HG03457 (cell line): ENCODE measurements around the gene CLPTM1.

Experiments used
- ATAC-seq: cut with Tn5 transposase; IDR thresholded peaks from one replicate; pipeline ENCODE4 v1.9.1; 2021; ENCODE audit warnings: moderate number of reproducible peaks; ENCODE audit not compliant: unreplicated experiment

Gene CLPTM1

DNA sequence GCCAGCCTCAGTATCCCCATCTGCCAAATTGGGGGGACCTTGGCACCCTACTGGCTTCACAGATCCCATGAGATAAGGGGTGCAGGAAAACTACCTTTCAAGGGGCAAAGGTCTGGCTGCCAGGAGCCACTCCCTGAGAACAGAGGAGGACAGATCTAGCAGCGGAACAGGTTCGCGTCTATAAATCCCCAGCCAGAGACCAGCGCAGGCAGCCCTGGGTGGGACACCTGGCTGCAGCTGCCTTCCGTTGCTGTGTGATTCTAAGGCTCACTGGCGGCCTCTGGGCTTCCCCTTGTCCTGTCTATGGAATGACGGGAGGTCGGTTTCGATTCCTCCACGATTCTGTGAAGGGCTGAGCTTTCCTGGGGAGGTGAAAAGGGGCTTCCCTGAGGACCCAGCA lies 53.4 kb downstream of the CLPTM1 start:
- ATAC-seq, result no peak

DNA sequence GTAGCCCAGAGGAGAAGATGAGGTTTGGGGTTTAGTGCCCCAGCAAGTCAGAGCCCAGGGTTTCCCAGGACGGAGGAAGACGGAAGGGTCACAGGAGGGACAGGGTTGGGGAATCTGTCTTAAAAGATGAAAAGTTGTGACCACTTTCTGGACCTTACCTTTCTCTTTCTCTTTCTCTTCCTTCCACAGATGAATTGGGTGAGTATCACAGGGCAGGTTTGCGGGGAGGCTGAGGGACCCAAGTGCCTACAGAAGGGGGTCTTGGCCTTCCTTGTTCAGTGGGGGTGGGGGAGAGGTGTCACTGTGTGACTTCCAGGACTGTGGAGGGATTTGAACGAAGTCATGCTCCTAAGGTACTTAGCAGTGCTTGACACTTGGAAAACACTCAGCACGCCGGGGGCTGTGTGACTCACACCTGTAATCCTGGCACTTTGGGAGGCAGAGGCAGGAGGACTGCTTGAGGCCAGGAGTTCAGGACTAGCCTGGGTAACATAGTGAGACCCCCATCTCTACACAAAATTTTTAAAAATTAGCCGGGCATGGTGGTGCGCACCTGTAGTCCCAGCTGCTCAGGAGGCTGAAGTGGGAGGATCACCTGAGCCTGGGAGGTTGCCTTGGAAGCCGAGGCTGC lies 54.6 kb downstream of the CLPTM1 start:
- no peak for ATAC-seq

DNA sequence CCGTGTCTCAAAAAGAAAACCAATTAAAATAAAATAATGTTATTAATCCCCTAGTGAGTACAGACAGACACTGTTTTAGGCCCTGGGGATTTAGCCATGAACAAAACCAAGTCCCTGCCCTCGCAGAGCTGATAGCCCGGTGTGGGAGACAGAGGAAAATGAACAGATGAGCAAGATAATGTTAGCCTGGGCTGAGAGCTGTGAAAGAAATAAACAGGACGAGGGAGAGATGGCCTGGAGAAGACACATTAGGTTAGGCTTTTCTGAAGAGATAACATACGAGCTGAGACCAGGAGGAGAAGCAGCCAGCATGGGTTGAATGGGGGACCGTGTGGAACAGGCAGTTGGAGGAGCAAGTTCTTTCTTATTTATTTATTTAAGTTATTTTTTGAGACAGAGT lies 55.1 kb downstream of the CLPTM1 start:
- ATAC-seq, result no peak

DNA sequence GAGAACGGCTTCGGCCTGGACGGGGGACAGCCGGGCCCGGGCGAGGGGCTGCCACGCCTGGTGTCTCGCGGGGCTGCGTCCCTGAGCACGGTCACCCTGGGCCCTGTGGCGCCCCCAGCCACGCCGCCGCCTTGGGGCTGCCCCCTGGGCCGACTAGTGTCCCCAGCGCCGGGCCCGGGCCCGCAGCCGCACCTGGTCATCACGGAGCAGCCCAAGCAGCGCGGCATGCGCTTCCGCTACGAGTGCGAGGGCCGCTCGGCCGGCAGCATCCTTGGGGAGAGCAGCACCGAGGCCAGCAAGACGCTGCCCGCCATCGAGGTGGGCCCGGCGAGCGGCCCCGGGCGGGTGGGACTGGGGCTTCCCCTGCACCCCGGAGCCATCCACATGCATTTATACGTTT lies 56.8 kb downstream of the CLPTM1 start:
- no peak for ATAC-seq

DNA sequence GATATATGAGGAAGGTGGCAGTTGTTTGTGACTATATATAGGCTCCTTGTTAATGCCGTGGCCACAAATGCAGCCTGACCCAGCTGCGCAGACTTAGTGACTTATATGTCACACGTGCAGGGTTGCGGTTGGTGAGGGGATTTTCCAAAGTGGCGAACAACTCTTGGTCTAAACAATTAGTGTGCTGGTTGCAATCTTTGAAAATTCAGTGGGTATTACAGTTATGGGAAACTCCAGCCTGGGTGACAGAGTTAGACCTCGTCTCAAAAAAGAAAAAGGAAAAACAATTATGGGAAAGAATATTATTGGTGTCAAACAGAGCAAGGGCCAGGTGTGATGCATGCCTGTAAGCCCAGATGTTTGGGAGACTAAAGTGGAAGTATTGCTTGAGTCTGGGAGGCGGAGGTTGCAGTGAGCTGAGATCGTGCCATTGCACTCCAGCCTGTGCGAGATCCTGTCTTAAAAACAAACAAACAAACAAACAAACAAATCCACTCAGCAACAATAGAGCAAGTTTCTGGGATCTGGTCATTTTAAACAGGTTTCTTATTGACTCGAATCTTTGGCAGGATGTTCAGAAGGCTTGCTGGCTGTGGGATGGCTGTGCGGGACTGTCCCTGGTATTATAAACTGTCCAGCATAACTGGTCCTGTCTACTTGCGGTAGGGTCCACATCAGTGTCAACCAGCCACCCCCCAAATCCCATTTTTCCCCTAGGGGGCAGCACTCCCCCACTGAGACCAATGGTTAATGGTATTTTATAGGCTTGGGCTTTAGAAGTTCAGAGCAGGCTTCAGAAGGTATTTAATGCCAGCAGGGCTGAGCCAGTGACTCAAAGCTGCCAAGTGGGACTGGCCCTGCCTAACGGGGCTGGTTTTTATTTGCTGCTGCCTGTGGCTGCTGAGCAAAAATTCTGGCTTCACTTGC lies 61.5 kb downstream of the CLPTM1 start:
- ATAC-seq, result peak; percentile 57

DNA sequence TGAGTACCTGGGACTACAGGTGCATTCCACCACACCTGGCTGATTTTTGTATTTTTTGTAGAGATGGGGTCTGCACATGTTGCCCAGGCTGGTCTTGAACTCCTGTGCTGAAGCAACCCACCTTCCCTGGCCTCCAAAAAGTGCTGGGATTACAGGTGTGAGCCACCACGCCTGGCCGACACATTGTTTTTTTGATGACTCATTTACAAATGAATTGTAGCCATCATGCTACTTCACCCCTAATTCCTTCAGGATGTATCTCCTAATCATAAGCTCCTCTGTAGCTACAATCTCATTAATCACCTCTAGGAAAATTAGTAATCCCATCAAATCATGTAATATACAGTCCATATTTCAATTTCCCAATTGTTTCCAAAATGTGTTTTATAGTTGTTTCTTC lies 64.0 kb downstream of the CLPTM1 start:
- ATAC-seq, result no peak

DNA sequence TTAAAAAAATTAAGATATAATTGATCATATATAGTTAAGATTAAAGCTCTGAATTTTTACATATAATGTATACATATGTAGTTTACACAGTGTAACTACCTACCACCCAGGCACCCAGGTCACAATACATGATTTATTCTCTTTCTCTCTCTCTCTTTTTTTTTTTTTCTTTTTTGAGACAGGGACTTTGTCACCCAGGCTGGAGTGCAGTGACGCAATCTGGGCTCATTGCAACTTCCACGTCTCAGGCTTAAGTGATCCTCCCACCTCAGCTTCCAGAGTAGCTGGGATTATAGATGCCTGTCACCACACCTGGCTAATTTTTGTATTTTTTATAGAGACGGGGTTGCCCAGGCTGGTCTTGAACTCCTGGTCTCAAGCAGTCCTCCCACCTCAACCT lies 64.9 kb downstream of the CLPTM1 start:
- no peak for ATAC-seq

DNA sequence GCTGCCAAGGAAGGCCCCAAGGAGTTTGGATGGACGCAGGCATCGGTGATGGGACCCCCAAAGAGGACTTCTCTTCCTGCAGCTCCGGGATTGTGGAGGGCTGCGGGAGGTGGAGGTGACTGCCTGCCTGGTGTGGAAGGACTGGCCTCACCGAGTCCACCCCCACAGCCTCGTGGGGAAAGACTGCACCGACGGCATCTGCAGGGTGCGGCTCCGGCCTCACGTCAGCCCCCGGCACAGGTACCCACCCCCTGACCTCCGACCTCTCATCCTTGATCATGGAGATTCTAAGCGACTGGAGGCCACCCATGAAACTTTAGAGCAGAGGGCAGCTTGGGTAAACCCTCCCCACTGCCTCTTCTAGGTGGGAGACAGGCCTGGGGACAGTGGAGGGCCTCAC lies 66.8 kb downstream of the CLPTM1 start:
- no peak for ATAC-seq

DNA sequence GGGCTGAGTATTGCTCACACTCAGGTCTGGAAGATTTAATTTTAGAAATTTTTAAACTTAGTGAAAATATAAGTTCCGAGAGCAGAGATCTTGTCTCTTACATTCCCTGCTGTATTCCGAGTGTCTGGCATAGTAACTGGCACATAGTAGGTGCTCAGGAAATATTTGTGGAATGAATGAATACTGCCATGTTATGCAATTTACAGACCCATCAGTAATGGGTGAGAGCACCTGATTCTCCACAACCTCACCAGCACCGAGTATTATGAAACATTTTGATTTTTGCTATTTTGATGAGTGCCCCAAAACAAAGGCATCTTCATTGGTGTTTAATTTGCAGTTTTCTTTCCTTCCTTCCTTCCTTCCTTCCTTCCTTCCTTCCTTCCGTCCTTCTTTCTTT lies 67.9 kb downstream of the CLPTM1 start:
- no peak for ATAC-seq

DNA sequence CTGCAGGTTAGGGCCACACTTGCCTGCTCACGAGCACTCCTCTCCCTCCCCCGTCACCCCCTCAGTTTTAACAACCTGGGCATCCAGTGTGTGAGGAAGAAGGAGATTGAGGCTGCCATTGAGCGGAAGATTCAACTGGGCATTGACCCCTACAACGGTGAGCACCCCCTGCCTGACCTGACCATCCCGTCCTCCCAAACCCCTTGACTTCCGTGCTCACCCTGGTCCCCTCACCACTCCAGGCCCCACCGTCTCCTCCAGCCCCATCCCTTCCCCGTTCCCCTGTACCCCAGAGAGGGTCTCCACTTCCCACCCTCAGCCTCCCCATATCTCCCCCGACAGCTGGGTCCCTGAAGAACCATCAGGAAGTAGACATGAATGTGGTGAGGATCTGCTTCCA lies 70.1 kb downstream of the CLPTM1 start:
- ATAC-seq, result no peak

DNA sequence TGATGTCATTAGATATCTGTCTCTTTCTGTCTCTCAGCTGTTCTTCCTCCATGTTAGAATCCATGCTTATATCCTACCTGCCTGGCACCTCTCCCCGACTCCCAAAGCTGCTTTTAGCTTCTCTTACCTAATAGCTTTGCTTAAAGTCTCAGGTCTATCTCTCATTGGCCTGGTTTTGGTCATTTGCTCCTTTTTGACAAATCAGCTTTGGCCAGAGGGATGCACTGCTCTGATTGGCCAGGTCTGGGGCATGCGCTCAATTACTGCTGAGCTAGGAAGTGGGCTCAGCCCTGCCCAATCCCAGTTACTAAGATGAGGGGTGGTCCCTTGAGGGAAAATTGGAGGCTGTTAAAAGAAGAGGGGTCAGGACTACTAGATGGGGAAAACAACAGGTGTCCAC lies 72.2 kb downstream of the CLPTM1 start:
- ATAC-seq, result no peak

DNA sequence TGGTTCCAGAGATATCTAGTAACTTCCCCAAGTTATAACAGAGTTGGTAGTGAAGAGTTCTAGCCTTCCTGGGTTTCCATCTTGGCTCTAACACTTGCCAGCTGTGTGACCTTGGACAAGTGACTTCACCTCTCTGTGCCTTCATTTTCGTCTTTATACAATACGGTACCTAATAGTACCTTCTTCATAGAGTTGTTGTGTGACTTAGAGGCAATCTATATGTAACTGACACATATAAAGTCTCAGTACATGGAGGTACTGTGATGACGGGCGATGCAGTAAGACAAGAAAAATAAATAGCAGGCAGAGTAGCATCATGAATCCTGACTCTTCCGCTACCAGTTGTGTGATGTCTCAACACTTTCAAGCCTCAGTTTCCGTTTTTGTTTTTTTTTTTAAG lies 75.6 kb downstream of the CLPTM1 start:
- ATAC-seq, result no peak

DNA sequence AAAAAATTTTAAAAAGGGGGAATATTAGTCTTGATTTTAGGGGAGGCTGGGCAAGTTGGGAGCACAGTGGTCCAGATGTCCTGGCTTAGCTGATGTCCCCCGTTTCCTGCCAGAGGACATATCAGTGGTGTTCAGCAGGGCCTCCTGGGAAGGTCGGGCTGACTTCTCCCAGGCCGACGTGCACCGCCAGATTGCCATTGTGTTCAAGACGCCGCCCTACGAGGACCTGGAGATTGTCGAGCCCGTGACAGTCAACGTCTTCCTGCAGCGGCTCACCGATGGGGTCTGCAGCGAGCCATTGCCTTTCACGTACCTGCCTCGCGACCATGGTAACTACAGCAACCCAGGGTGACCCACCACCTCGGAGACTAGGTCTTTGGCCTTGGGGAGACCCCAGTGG lies 77.2 kb downstream of the CLPTM1 start:
- no peak for ATAC-seq

DNA sequence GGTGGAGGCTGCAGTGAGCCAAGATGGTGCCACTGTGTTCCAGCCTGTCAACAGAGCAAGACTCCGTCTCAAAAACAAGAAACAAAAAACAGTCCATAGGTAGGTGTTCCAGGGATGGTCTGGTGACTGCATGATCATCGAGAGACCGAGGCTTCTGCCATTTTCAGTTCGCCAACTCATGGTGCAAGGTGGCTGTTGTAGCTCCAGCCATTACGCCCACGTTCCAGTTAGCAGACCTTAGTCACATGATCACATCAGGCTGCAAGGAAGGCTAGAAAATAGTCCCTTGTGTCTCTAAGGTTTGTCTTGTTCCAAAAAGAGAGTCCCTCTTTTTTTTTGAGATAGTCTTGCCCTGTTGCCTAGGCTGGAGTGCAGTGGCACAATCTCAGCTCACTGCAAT lies 80.6 kb downstream of the CLPTM1 start:
- no peak for ATAC-seq

DNA sequence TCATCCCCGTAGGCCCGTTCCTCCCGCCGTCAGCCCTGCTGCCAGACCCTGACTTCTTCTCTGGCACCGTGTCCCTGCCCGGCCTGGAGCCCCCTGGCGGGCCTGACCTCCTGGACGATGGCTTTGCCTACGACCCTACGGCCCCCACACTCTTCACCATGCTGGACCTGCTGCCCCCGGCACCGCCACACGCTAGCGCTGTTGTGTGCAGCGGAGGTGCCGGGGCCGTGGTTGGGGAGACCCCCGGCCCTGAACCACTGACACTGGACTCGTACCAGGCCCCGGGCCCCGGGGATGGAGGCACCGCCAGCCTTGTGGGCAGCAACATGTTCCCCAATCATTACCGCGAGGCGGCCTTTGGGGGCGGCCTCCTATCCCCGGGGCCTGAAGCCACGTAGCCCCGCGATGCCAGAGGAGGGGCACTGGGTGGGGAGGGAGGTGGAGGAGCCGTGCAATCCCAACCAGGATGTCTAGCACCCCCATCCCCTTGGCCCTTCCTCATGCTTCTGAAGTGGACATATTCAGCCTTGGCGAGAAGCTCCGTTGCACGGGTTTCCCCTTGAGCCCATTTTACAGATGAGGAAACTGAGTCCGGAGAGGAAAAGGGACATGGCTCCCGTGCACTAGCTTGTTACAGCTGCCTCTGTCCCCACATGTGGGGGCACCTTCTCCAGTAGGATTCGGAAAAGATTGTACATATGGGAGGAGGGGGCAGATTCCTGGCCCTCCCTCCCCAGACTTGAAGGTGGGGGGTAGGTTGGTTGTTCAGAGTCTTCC lies 82.4 kb downstream of the CLPTM1 start:
- ATAC-seq, result no peak

DNA sequence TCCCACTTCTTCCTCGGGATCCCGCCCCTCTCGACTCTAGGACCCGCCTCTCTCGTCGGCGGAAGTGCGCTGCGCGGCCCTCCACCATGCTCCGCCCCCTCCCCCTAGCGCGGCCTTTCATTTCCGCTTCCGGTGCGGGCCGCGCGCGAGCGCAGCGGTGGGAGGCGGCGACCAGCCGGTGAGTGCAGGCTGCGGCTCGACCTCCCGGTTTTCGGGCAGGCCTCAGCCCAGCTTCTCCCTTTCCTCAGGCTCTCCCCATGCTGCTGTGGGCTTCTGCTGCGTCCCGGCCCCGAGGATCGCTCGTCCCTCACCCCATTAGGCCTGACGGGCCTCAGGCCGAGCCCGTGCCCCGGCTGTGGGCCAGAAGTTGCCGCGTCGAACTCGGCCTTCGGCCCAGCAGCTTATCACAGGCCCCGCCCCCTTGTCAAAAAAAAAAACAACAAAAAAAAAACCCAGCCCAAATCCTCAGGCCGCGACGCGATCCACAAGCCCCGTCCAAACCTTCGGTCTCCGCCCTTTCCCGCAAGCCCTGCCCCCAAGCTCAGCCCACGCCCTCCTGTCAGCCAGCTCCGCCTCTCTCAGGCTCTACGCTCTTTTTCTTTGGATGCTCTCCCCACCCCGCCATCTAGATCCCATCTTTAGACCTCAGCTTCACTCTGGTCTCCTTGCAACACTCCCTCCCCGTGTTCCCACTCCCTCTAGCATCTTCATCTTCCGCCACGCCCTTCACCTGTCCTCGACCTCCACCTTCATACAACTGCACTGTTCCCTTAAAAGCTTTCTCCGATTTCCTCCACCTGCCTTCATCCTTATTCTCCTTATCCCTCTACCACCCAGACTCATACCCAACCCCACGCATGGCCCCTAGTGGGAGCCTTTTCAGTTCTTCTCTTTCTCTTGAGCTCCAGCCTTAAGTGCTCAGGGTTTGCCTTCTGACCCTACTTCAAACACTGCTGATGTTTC lies 84.0 kb downstream of the CLPTM1 start, which contains the start of gene CLASRP:
CLASRP (plus strand) TSS at position 115 of the 963 bp plus-strand sequence. CDS start 1,168 bp downstream, outside the sequence.
- ATAC-seq, result peak; percentile 58

DNA sequence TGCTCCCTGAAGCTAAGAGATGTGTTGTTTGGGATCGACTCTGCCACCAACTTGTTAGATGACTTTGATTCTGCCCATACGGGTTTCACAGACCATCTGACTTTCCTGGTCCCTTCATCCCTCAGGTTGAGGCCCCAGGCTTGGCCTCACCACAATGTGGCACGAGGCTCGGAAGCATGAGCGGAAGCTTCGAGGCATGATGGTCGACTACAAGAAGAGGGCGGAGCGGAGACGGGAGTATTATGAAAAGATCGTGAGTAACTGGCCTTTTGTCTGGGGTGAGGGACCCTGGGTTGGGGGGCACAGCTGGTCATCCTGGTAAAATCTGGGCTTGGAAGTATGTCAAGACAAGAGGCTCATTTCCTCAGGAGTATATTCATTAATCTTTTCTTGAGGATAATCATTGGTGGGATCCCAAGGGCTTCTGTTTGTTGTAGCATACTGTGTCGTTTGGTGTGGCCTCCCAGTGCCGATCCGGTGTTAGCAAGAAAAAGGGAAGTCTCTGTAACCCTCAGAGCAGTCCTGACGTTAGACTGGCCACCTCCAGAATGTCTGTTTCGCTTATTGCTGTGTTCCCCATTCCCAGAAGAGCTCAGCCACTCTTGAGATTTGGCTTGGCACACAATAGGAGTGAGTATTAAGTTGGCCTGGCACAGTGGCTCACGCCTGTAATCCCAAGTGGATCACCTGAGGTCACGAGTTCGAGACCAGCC lies 85.0 kb downstream of the CLPTM1 start:
- ATAC-seq, result no peak

DNA sequence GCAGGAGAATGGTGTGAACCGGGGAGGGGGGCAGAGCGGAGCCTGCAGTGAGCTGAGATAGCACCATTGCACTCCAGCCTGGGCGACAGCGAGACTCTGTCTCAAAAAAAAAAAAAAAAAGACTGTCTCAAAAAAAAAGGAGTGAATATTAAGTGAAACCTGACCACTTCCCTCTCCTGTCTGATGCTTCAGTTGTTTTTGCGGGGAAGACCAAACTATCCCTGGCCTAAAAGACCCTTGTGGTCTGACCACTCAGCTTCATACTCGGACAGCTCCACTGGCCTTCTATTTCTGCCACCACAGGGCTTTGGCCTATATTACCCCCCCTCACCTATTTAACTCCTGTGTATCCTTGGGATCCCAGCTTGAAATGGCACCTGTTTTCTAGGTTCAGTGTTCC lies 85.9 kb downstream of the CLPTM1 start:
- ATAC-seq, result no peak
